Neural progenitor cell (in vitro differentiated cells): Measurements from ENCODE around the gene MAGI1. TPM values are rescaled to one million over a fixed set of nuclear protein-coding genes. Genes with fewer than 3 reads are reported as not detected.

ENCODE experiments used
- DNase-seq: peaks from one replicate; pipeline ENCODE4 v3.0.0-alpha.2; 2016; ENCODE audit warnings: low spot score
- H2AFZ ChIP-seq: fragments of 200-600 bp; sonication (generic); replicated peaks from 2 replicates; pipeline ENCODE4 v1.6.1; 2016; ENCODE audit warnings: antibody characterized with exemption
- H3F3A ChIP-seq: fragments of 200-600 bp; sonication (generic); 2 replicates; pipeline ENCODE4 v1.6.1; 2016; ENCODE audit warnings: antibody characterized with exemption, low read depth
- H3K27ac ChIP-seq: fragments of 200-600 bp; sonication (generic); 2 replicates; pipeline ENCODE4 v1.5.1; 2016; ENCODE audit warnings: mild to moderate bottlenecking
- H3K27me3 ChIP-seq: fragments of 200-600 bp; sonication (generic); 2 replicates; pipeline ENCODE4 v1.6.1; 2016; ENCODE audit warnings: mild to moderate bottlenecking, moderate library complexity
- H3K36me3 ChIP-seq: fragments of 200-600 bp; sonication (generic); 2 replicates; pipeline ENCODE4 v1.5.1; 2016
- H3K4me1 ChIP-seq: fragments of 200-600 bp; sonication (generic); 2 replicates; pipeline ENCODE4 v1.6.1; 2016; ENCODE audit warnings: mixed run types
- H3K4me2 ChIP-seq: fragments of 200-600 bp; sonication (generic); 2 replicates; pipeline ENCODE4 v1.6.1; 2016
- H3K4me3 ChIP-seq: fragments of 200-600 bp; sonication (generic); 2 replicates; pipeline ENCODE4 v1.5.1; 2016
- H3K79me2 ChIP-seq: fragments of 200-600 bp; sonication (generic); 2 replicates; pipeline ENCODE4 v1.6.1; 2016; ENCODE audit warnings: low read depth
- H3K9ac ChIP-seq: fragments of 200-600 bp; sonication (generic); 2 replicates; pipeline ENCODE4 v1.6.1; 2016
- H3K9me3 ChIP-seq: fragments of 200-600 bp; sonication (generic); 2 replicates; pipeline ENCODE4 v1.5.1; 2016; ENCODE audit warnings: low read depth
- H4K20me1 ChIP-seq: fragments of 200-600 bp; sonication (generic); 2 replicates; pipeline ENCODE4 v1.6.1; 2016; ENCODE audit warnings: low read depth
- H3K27ac Mint-ChIP-seq: 3 replicates; pipeline ENCODE4 v1.8.0; 2021; ENCODE audit warnings: mixed read lengths
- H3K27me3 Mint-ChIP-seq: 2 replicates; pipeline ENCODE4 v1.8.0; 2022; ENCODE audit warnings: low read depth, mild to moderate bottlenecking, inconsistent platforms, moderate library complexity, mixed read lengths; ENCODE audit not compliant: insufficient read depth
- H3K36me3 Mint-ChIP-seq: 3 replicates; pipeline ENCODE4 v1.8.0; 2021; ENCODE audit warnings: mixed read lengths
- H3K4me1 Mint-ChIP-seq: 3 replicates; pipeline ENCODE4 v1.8.0; 2021; ENCODE audit warnings: mixed read lengths
- H3K4me3 Mint-ChIP-seq: 3 replicates; pipeline ENCODE4 v1.8.0; 2021; ENCODE audit warnings: mild to moderate bottlenecking, moderate library complexity, mixed read lengths
- H3K9me3 Mint-ChIP-seq: 3 replicates; pipeline ENCODE4 v1.8.0; 2020; ENCODE audit warnings: mixed read lengths
- CTCF ChIP-seq: fragments of 200-600 bp; sonication (generic); IDR thresholded peaks from 2 replicates; pipeline ENCODE4 v1.5.1; 2017; ENCODE audit warnings: antibody characterized with exemption, mild to moderate bottlenecking
- EZH2 ChIP-seq: fragments of 200-600 bp; sonication (generic); IDR thresholded peaks from 2 replicates; pipeline ENCODE4 v1.6.1; 2017; ENCODE audit warnings: antibody characterized with exemption, mild to moderate bottlenecking, moderate library complexity
- EZH2phosphoT487 ChIP-seq: fragments of 200-600 bp; sonication (generic); IDR thresholded peaks from 2 replicates; pipeline ENCODE4 v1.6.1; 2017; ENCODE audit warnings: antibody characterized with exemption
- total RNA-seq: library from RNA; depleted of rRNA; stranded (reverse); fragments of >200 nt; gene quantifications from 2 replicates; pipeline ENCODE4 v1.2.3, GENCODE V29; 2015; ENCODE audit warnings: low replicate concordance

The MAGI1 gene
- total RNA-seq, 1 donor from 2014 or later: 40.6 TPM

- Histone ChIP-seq H3K4me3 (no peak overlapping the region), H3K4me2 (no peak overlapping the region), H3K36me3 (no peaks in the 10 kb centered on the region), H3K27me3 (no peaks in the 10 kb centered on the region), H3K79me2 (peaks cover 39% of the 10 kb centered on the region), H3K9me3 (no peaks in the 10 kb centered on the region), H3K27ac (no peak overlapping the region), H3K9ac (no peak overlapping the region), H3K4me1 (peaks cover 23% of the 10 kb centered on the region), H3F3A (peaks cover 20% of the 10 kb centered on the region), H4K20me1 (peaks cover 21% of the 10 kb centered on the region), H2AFZ (no peak overlapping the region)
- H3K9me3 Mint-ChIP-seq: no peaks in the 10 kb centered on the region
- peaks cover 21% of the 10 kb centered on the region for H3K4me1 Mint-ChIP-seq
- H3K4me3 Mint-ChIP-seq: no peak overlapping the region
- no peak for DNase-seq
- TF ChIP-seq EZH2 (no peak), EZH2phosphoT487 (no peak), CTCF (no peak)
- no peaks in the 10 kb centered on the region for H3K36me3 Mint-ChIP-seq
- no peak overlapping the region for H3K27ac Mint-ChIP-seq
- no peaks in the 10 kb centered on the region for H3K27me3 Mint-ChIP-seq
Measured at GRCh38 chr3:65904016-65904415, 134.7 kb downstream of the MAGI1 start.

DNA sequence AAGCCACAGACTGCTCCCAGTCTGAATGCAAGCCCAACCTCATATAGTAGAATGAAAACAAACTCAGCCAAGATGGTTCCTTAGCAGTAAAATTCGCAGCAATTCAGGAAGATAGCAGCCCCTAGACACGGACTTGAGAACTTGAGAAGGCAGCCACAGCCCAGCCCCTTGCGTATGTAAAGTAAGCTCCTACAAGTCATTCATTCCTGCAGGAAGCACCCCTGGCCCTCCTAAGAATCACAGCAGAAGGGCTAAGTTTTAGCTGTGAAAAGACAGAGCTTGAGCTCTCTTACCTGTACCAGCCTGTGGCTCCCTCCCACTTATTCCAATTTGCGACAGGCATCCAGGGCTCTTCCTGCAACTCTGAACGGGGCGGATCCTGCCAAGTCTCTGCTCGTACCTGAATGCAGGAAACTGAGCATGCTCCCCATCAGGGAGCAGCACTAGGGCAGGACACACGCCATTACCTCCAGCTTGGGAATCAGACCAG lies 136.4 kb downstream of the MAGI1 start:
- Histone ChIP-seq H3K36me3 (no peaks in the 10 kb centered on the region), H3K27ac (no peak overlapping the region), H3K79me2 (peaks cover 43% of the 10 kb centered on the region), H4K20me1 (peaks cover 17% of the 10 kb centered on the region), H3K4me2 (peak overlapping the region; percentile 60), H3K4me1 (peaks cover 19% of the 10 kb centered on the region), H3F3A (peaks cover 16% of the 10 kb centered on the region), H3K9ac (no peak overlapping the region), H2AFZ (no peak overlapping the region), H3K4me3 (peak overlapping the region; percentile 19), H3K9me3 (no peaks in the 10 kb centered on the region), H3K27me3 (no peaks in the 10 kb centered on the region)
- no peaks in the 10 kb centered on the region for H3K9me3 Mint-ChIP-seq
- H3K4me3 Mint-ChIP-seq: peak overlapping the region; percentile 57
- H3K4me1 Mint-ChIP-seq: peaks cover 17% of the 10 kb centered on the region
- no peaks in the 10 kb centered on the region for H3K27me3 Mint-ChIP-seq
- peak overlapping the region; percentile 8 for H3K27ac Mint-ChIP-seq
- DNase-seq: peak; percentile 50
- TF ChIP-seq EZH2phosphoT487 (no peak), CTCF (no peak), EZH2 (no peak)
- no peaks in the 10 kb centered on the region for H3K36me3 Mint-ChIP-seq

DNA sequence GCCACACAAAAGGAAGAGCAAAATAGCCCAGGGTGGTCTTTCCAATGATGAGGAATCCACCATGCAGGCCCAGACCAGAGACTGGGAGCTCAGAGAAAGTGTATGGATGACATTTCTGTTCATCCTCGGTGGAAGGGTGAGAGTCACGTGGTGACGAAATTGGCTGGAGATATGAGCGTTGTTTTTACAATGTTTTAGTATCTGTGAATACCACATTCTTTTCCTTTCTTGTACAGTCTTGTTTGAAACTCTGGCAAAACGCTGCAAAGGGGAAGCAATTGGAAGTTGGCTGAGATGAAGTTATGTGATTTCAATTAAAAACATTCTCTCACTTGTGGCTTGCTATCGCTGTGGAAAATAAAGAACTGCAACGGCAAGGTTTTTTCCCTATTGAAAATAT lies 137.5 kb downstream of the MAGI1 start:
- Histone ChIP-seq H3K4me1 (peaks cover 15% of the 10 kb centered on the region), H3K4me2 (no peak overlapping the region), H2AFZ (no peak overlapping the region), H4K20me1 (peaks cover 15% of the 10 kb centered on the region), H3K9ac (no peak overlapping the region), H3K9me3 (no peaks in the 10 kb centered on the region), H3K27ac (no peak overlapping the region), H3K27me3 (no peaks in the 10 kb centered on the region), H3K79me2 (peaks cover 43% of the 10 kb centered on the region), H3F3A (peaks cover 14% of the 10 kb centered on the region), H3K4me3 (no peak overlapping the region), H3K36me3 (no peaks in the 10 kb centered on the region)
- Mint-ChIP-seq H3K4me1 (peaks cover 17% of the 10 kb centered on the region), H3K27ac (no peak overlapping the region), H3K4me3 (no peak overlapping the region), H3K9me3 (no peaks in the 10 kb centered on the region), H3K36me3 (no peaks in the 10 kb centered on the region), H3K27me3 (no peaks in the 10 kb centered on the region)
- DNase-seq: no peak
- no peak for TF ChIP-seq CTCF
- TF ChIP-seq EZH2: no peak
- no peak for TF ChIP-seq EZH2phosphoT487
